Keratinocyte (primary cell): Measurements from ENCODE around the gene FAM53B. TPM values are rescaled to one million over a fixed set of nuclear protein-coding genes. Genes with fewer than 3 reads are reported as not detected.

Experiments used
- DNase-seq: peaks from one replicate; pipeline ENCODE4 v3.0.0-alpha.2; 2011; ENCODE audit warnings: low read depth, missing footprints, low spot score
- FAIRE-seq: peaks from 2 replicates; lab custom pipeline; 2011; peaks lifted over from hg19 to GRCh38; lab: Jason Lieb, UNC
- H2AFZ ChIP-seq: 2 replicates; pipeline ENCODE4 v1.6.0; 2012; ENCODE audit warnings: low read length, control low read depth, inconsistent platforms; ENCODE audit not compliant: control insufficient read depth
- H3K27ac ChIP-seq: 2 replicates; pipeline ENCODE4 v1.5.1; 2011; ENCODE audit warnings: low read length; ENCODE audit not compliant: control insufficient read depth, insufficient read depth
- H3K27me3 ChIP-seq: 3 replicates; pipeline ENCODE4 v1.6.0; 2011; ENCODE audit warnings: low read length; ENCODE audit not compliant: control insufficient read depth, insufficient read depth; ENCODE audit errors: extremely low read depth
- H3K36me3 ChIP-seq, 2 experiments: 2 replicates in 1 of 2; 3 replicates in 1 of 2; pipeline ENCODE4 v1.5.1; 2011; ENCODE audit warnings: low read length in 2 of 2, mild to moderate bottlenecking in 1 of 2; ENCODE audit not compliant: control insufficient read depth in 2 of 2, insufficient read depth in 2 of 2; ENCODE audit errors: extremely low read depth in 1 of 2
- H3K4me1 ChIP-seq: 3 replicates; pipeline ENCODE4 v1.5.1; 2011; ENCODE audit warnings: low read length; ENCODE audit not compliant: control insufficient read depth, insufficient read depth; ENCODE audit errors: extremely low read depth
- H3K4me2 ChIP-seq: 3 replicates; pipeline ENCODE4 v1.6.0; 2011; ENCODE audit warnings: low read depth, low read length; ENCODE audit not compliant: control insufficient read depth, insufficient read depth; ENCODE audit errors: extremely low read depth
- H3K4me3 ChIP-seq, 3 experiments: fragments of 200-600 bp in 1 of 3; sonication (generic) in 1 of 3; 2 replicates in 2 of 3; 3 replicates in 1 of 3; pipeline ENCODE4 v1.5.1; 2011 to 2016; ENCODE audit warnings: low read length in 3 of 3, mild to moderate bottlenecking in 3 of 3, control low read depth in 2 of 3, inconsistent platforms in 1 of 3, low read depth in 1 of 3, mixed read lengths in 1 of 3, mixed run types in 1 of 3, moderate library complexity in 1 of 3; ENCODE audit not compliant: control insufficient read depth in 2 of 3, insufficient read depth in 2 of 3; ENCODE audit errors: extremely low read depth in 1 of 3
- H3K79me2 ChIP-seq: 2 replicates; pipeline ENCODE4 v1.6.0; 2012; ENCODE audit warnings: low read length; ENCODE audit not compliant: control insufficient read depth, insufficient read depth
- H3K9ac ChIP-seq: 3 replicates; pipeline ENCODE4 v1.6.0; 2011; ENCODE audit warnings: low read length; ENCODE audit not compliant: control insufficient read depth, insufficient read depth; ENCODE audit errors: extremely low read depth
- H3K9me1 ChIP-seq: 3 replicates; pipeline ENCODE4 v1.6.0; 2011; ENCODE audit warnings: low read length; ENCODE audit not compliant: control insufficient read depth, insufficient read depth; ENCODE audit errors: extremely low read depth
- H3K9me3 ChIP-seq: 2 replicates; pipeline ENCODE4 v1.5.1; 2012; ENCODE audit warnings: low read depth, low read length; ENCODE audit not compliant: control insufficient read depth
- H4K20me1 ChIP-seq: 3 replicates; pipeline ENCODE4 v1.6.0; 2011; ENCODE audit warnings: low read length; ENCODE audit not compliant: control insufficient read depth, insufficient read depth; ENCODE audit errors: extremely low read depth
- EZH2 ChIP-seq: IDR thresholded peaks from one replicate; pipeline ENCODE4 v1.6.1; 2012; ENCODE audit warnings: inconsistent platforms, mild to moderate bottlenecking, low read length, moderate library complexity
- dilution Hi-C: fragments of 300-500 bp; cut with MboI; formaldehyde crosslinking; loops from one replicate; pipeline ENCODE4 v1.7.0; 2020; ENCODE audit warnings: low sequenced_read_pairs; ENCODE audit not compliant: extremely low pct_ligation_motif_present
- polyA plus RNA-seq, 5 experiments: library from polyadenylated mRNA; depleted of rRNA in 3 of 5; stranded (reverse) in 3 of 5; stranded (forward) in 1 of 5; unstranded in 1 of 5; fragments of >200 nt; gene quantifications; 1 replicate in 1 of 5; 2 replicates in 3 of 5; 3 replicates in 1 of 5; pipeline versions ENCODE4 v1.2.1 to v1.2.3, GENCODE V29; 2011 to 2012; ENCODE audit warnings: missing spikeins in 2 of 5, low read depth in 1 of 5, low replicate concordance in 1 of 5
- TF ChIP-seq, protein P1 (sequence below), 3 experiments: IDR thresholded peaks in 1 of 3; conservative IDR thresholded peaks in 1 of 3; optimal IDR thresholded peaks in 1 of 3; 2 replicates in 2 of 3; 3 replicates in 1 of 3; pipeline versions ENCODE3 to v1.5.1; 2011; ENCODE audit warnings: low read length in 3 of 3, mild to moderate bottlenecking in 3 of 3, moderate library complexity in 2 of 3, control low read depth in 1 of 3, inconsistent platforms in 1 of 3; ENCODE audit not compliant: insufficient read depth in 2 of 3; ENCODE audit errors: extremely low read depth in 1 of 3

Gene FAM53B
- polyA plus RNA-seq, 1 donor (not counting 4 experiments of a cell fraction or from before 2014, with no cell fraction given): 8.6 TPM

DNA sequence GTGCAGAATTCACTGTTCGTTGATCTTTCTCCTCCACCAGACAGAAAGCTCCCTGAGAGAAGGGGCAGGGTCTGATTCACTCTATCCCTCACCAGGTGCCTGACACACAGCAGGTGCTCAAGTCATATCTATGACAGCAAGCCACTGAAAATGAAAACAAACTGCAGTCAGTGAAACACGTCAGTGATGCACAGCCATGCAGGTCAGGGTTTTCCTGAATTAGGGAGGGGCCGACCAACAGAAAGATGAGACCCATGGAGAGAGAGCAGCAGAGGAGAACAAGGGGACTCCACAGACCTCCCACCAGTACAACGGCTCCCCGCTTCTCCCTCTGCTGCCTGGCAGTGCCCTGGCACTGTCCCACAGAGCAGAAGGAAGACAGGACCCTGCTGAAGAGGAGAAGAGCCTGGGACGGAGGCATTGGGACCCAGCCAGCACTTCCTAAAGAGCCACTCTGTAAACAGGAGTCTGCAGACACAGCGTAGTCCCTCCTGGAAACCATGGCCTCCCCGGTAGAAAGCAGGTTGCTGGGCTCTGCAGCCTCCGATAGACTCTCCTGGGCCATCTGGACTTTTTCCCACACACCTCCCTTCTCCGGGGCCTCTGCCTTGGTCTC, 50.3 kb downstream of the FAM53B start:
- H3K36me3 ChIP-seq: peaks cover 13 to 16% of the 10 kb centered on the region in 2 experiments
- FAIRE-seq: no peak
- peaks cover 5% of the 10 kb centered on the region for H3K9me1 ChIP-seq
- no peaks in the 10 kb centered on the region for H3K27me3 ChIP-seq
- H3K9me3 ChIP-seq: no peaks in the 10 kb centered on the region
- no peak for DNase-seq
- H3K79me2 ChIP-seq: peaks cover under 1% of the 10 kb centered on the region
- TF ChIP-seq, protein P1, sequence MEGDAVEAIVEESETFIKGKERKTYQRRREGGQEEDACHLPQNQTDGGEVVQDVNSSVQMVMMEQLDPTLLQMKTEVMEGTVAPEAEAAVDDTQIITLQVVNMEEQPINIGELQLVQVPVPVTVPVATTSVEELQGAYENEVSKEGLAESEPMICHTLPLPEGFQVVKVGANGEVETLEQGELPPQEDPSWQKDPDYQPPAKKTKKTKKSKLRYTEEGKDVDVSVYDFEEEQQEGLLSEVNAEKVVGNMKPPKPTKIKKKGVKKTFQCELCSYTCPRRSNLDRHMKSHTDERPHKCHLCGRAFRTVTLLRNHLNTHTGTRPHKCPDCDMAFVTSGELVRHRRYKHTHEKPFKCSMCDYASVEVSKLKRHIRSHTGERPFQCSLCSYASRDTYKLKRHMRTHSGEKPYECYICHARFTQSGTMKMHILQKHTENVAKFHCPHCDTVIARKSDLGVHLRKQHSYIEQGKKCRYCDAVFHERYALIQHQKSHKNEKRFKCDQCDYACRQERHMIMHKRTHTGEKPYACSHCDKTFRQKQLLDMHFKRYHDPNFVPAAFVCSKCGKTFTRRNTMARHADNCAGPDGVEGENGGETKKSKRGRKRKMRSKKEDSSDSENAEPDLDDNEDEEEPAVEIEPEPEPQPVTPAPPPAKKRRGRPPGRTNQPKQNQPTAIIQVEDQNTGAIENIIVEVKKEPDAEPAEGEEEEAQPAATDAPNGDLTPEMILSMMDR (optimal IDR thresholded peaks at IDR 0.05 in 1 of 3, IDR thresholded peaks at IDR 0.05 in 1 of 3, conservative IDR thresholded peaks at IDR 0.05 in 1 of 3; ENCODE audit: extremely low read depth in 1 of 3, insufficient read depth in 2 of 3, low read length in 3 of 3): no peak
- no peak for TF ChIP-seq EZH2
- H2AFZ ChIP-seq: no peak overlapping the region
- peaks cover 8% of the 10 kb centered on the region for H3K4me1 ChIP-seq
- no peak overlapping the region for H3K4me2 ChIP-seq
- no peak overlapping the region for H3K4me3 ChIP-seq
- peaks cover 3% of the 10 kb centered on the region for H4K20me1 ChIP-seq
- no peak overlapping the region for H3K27ac ChIP-seq
- dilution Hi-C loops: no loop called here
- no peak overlapping the region for H3K9ac ChIP-seq

DNA sequence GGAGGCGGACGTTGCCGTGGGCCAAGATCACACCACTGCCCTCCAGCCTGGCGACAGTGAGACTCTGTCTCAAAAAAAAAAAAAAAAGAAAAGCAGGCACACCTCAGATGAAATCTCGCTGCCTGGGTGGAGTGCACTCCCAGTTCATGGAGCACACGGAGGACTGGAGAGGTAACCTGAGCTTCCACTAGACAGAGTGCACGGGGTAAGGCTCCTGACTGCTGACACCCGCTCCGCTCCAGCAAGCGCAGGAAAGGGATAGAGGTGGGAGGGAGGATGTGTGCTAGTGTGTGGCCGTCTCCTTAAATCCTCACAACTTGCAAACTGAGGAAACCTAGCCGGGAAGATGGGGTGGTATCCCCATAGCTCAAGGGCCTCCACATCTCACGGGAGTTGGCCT, 50.8 kb downstream of the FAM53B start:
- Histone ChIP-seq H3K4me1 (peaks cover 13% of the 10 kb centered on the region), H2AFZ (no peak overlapping the region), H3K27ac (no peak overlapping the region), H3K36me3 (peaks cover 13 to 16% of the 10 kb centered on the region in 2 experiments), H3K4me3 (no peak overlapping the region), H3K4me2 (no peak overlapping the region), H3K79me2 (no peaks in the 10 kb centered on the region), H3K27me3 (no peaks in the 10 kb centered on the region), H4K20me1 (peaks cover 3% of the 10 kb centered on the region), H3K9ac (no peak overlapping the region), H3K9me3 (no peaks in the 10 kb centered on the region), H3K9me1 (peaks cover 6% of the 10 kb centered on the region)
- TF ChIP-seq, protein P1 (optimal IDR thresholded peaks at IDR 0.05 in 1 of 3, IDR thresholded peaks at IDR 0.05 in 1 of 3, conservative IDR thresholded peaks at IDR 0.05 in 1 of 3; ENCODE audit: extremely low read depth in 1 of 3, insufficient read depth in 2 of 3, low read length in 3 of 3): no peak
- DNase-seq (no peak), FAIRE-seq (no peak)
- dilution Hi-C loops: no loop called here
